ENCODE data around the gene SPOCD1. TPM values are rescaled to one million over a fixed set of nuclear protein-coding genes. Genes with fewer than 3 reads are reported as not detected.
A peak's percentile ranks its signal among the peaks of the same experiment; 100 is the strongest.

The SPOCD1 gene
- total RNA-seq, 3 donors from 2014 or later: 0.15 to 11.1 (median 1.1) TPM

DNA sequence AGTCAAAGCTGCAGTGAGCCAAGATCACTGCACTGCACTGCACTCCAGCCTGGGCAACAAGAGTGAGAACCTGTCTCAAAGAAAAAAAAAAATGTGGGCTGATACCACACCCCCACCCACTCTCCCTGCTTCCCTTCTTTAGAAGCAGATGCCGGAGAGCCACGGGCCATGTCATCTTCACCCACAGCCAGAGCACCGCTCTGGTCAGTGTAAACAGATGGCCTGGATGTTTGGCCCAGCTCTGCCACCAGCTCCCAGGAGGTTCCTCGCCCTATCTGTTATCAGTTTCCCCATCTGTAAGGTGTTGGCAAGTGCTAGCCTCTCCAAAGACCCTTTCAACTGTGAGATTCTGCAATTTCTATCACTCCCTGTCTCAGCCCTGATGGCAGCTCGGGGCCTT, 39.8 kb downstream of the SPOCD1 start:
- H3K9me3 ChIP-seq: no peaks in the 10 kb centered on the region
- no peak overlapping the region for H3K4me3 ChIP-seq
- H3K36me3 ChIP-seq: no peaks in the 10 kb centered on the region
- DNase-seq (ENCODE audit: low spot score in 2 of 2): no peak
- peaks cover 0 to 25% of the 10 kb centered on the region in 2 donors for H3K27me3 ChIP-seq
- no peak for TF ChIP-seq POLR2AphosphoS5 (IDR thresholded peaks at IDR 0.05)
- TF ChIP-seq, protein P1, sequence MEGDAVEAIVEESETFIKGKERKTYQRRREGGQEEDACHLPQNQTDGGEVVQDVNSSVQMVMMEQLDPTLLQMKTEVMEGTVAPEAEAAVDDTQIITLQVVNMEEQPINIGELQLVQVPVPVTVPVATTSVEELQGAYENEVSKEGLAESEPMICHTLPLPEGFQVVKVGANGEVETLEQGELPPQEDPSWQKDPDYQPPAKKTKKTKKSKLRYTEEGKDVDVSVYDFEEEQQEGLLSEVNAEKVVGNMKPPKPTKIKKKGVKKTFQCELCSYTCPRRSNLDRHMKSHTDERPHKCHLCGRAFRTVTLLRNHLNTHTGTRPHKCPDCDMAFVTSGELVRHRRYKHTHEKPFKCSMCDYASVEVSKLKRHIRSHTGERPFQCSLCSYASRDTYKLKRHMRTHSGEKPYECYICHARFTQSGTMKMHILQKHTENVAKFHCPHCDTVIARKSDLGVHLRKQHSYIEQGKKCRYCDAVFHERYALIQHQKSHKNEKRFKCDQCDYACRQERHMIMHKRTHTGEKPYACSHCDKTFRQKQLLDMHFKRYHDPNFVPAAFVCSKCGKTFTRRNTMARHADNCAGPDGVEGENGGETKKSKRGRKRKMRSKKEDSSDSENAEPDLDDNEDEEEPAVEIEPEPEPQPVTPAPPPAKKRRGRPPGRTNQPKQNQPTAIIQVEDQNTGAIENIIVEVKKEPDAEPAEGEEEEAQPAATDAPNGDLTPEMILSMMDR (IDR thresholded peaks at IDR 0.05): no peak
- TF ChIP-seq POLR2A (IDR thresholded peaks at IDR 0.05): no peak
- peaks cover 5 to 10% of the 10 kb centered on the region in 2 donors for H3K4me1 ChIP-seq
- no peak overlapping the region for H3K27ac ChIP-seq
- intact Hi-C loops (cut with DNase I; ENCODE audit: low total_unique reads): no loop called here

DNA sequence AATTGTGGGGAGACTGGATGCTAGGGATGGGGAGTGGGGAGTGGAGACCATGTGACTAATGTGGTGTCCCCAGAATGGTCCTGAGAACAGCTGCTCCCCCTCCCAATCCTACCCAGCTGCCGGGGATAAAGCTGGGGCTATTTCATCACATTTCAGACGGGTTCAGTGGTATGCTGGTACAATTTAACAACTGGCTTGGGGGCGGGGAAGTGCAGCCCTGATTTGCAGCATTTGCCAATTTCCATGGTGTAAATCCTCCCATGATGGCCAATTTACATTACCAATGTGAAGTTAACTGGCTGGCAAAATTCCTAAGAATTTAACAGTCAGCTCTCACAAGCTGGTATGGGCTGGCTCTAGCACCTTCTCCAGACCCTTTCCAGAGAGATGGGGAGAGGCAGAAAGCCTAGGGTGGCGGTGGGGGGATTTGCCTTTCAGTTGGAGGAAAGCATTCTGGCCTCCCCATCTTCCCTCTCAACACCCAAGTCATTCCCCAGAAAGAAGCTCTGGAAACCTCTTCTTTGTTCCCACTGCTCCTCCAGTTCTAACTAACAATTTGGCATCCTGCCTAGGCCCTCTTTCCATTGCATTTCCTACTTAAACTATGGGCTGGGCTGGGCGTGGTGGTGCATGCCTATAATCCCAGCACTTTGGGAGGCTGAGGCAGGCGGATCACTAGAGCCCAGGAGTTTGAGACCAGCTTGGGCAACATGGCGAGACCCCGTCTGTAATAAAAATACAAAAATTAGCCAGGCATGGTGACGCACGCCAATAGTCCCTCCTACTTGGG, 40.4 kb downstream of the SPOCD1 start:
- peaks cover 0 to 25% of the 10 kb centered on the region in 2 donors for H3K27me3 ChIP-seq
- TF ChIP-seq, protein P1 (IDR thresholded peaks at IDR 0.05): no peak
- TF ChIP-seq POLR2A (IDR thresholded peaks at IDR 0.05) (no peak), POLR2AphosphoS5 (IDR thresholded peaks at IDR 0.05) (no peak)
- peaks cover 5 to 10% of the 10 kb centered on the region in 2 donors for H3K4me1 ChIP-seq
- intact Hi-C loops (cut with DNase I; ENCODE audit: low total_unique reads): no loop called here
- no peaks in the 10 kb centered on the region for H3K36me3 ChIP-seq
- H3K9me3 ChIP-seq: no peaks in the 10 kb centered on the region
- no peak overlapping the region for H3K4me3 ChIP-seq
- no peak for DNase-seq (ENCODE audit: low spot score in 2 of 2)
- H3K27ac ChIP-seq: no peak overlapping the region

DNA sequence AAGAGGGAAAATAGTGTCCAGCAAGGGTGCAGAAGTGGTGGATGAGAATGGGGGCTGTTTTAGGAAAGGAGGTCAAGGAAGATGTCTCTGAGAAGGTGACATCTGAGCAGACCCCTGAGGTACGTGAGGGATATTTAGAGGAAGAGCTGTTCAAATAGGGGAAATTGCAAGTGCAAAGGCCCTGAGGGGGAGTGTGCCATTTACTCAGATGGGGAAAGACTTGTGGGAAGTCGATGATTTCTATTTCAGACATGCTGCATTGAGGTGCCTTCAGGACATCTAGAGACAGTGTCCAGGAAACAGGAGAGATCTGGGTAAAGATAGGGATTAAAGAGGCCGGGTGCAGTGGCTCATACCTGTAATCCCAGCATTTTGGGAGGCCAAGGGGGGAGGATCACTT, 41.3 kb downstream of the SPOCD1 start:
- TF ChIP-seq POLR2A (IDR thresholded peaks at IDR 0.05): no peak
- no peak for TF ChIP-seq POLR2AphosphoS5 (IDR thresholded peaks at IDR 0.05)
- TF ChIP-seq, protein P1 (IDR thresholded peaks at IDR 0.05): no peak
- intact Hi-C loops (cut with DNase I; ENCODE audit: low total_unique reads): no loop called here
- DNase-seq (ENCODE audit: low spot score in 2 of 2): no peak
- peaks cover 0 to 25% of the 10 kb centered on the region in 2 donors for H3K27me3 ChIP-seq
- no peak overlapping the region for H3K4me3 ChIP-seq
- peaks cover 5 to 15% of the 10 kb centered on the region in 2 donors for H3K4me1 ChIP-seq
- no peaks in the 10 kb centered on the region for H3K9me3 ChIP-seq
- no peak overlapping the region for H3K27ac ChIP-seq
- no peaks in the 10 kb centered on the region for H3K36me3 ChIP-seq

DNA sequence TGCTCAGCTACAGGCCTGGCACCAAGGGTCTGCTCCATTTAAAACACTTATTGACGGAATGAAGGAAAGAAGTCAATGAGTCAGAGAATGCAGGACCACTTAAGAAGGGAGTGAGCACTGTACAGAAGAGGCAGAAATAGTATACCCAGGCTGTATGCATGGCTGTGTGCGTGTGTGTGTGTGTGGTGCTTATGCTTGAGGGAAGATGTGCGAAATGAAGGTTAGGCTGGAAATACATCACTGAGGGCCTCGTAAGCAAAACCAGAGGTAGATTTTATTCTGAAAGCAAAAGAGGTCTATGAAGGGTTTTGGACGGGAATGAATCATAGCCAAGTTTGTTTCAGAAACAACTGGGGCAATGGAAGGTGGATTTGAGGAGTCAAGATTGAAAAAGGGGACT, 42.0 kb downstream of the SPOCD1 start:
- DNase-seq (ENCODE audit: low spot score in 2 of 2): no peak
- intact Hi-C loops (cut with DNase I; ENCODE audit: low total_unique reads): no loop called here
- Histone ChIP-seq H3K9me3 (no peaks in the 10 kb centered on the region), H3K27ac (no peak overlapping the region), H3K27me3 (peaks cover 0 to 25% of the 10 kb centered on the region in 2 donors), H3K4me1 (peaks cover 5 to 15% of the 10 kb centered on the region in 2 donors), H3K36me3 (no peaks in the 10 kb centered on the region), H3K4me3 (no peak overlapping the region)
- TF ChIP-seq, protein P1 (IDR thresholded peaks at IDR 0.05): no peak
- TF ChIP-seq POLR2A (IDR thresholded peaks at IDR 0.05) (no peak), POLR2AphosphoS5 (IDR thresholded peaks at IDR 0.05) (no peak)

DNA sequence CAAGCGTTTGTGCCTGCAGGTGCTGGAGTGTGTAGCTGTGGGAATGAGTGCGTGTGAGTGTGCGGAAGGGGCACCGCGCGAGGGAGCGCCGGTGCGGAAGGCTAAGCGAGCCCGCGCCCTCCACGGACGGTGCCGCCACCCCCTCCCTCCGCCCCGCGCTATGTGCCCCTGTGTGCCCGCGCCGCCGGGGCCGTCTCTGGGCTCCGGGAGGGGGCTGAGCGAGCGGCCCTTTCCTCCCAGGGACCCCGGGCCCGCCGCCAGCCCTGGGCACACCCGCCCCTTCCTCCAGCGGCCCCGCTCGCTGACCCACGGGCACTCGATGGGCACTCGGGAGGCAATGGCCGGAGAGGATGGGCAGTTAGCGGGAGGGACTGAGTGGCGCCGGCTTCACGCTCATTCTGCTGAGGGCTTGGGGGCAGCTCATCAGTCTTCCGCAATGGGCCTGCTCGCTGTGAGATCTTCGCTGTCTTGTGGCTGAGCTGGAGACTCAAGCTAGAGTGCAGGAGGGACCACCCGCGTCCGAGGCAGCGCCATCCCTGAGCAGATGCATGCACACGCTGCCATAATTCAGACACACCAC, 43.1 kb downstream of the SPOCD1 start:
- intact Hi-C loops (cut with DNase I; ENCODE audit: low total_unique reads): no loop called here
- TF ChIP-seq POLR2A (IDR thresholded peaks at IDR 0.05): no peak
- TF ChIP-seq POLR2AphosphoS5 (IDR thresholded peaks at IDR 0.05): no peak
- TF ChIP-seq, protein P1 (IDR thresholded peaks at IDR 0.05): no peak
- H3K36me3 ChIP-seq: no peaks in the 10 kb centered on the region
- peaks cover 5 to 15% of the 10 kb centered on the region in 2 donors for H3K4me1 ChIP-seq
- H3K4me3 ChIP-seq: peak overlapping the region in 2 of 3 donors; percentile 26 to 56
- no peak overlapping the region for H3K27ac ChIP-seq
- no peaks in the 10 kb centered on the region for H3K9me3 ChIP-seq
- no peak for DNase-seq (ENCODE audit: low spot score in 2 of 2)
- H3K27me3 ChIP-seq: peaks cover 0 to 25% of the 10 kb centered on the region in 2 donors
